Stimulated activated naive B cell treated with anti-CD40 and anti-IgM and Interleukin-4, amounts not matched to agents 10 μg/mL and 1 μg/mL and 100 μg/mL, for 72 hours (primary cell): ENCODE results near the gene LTBP1.
"Not testable (repeated sequence)": the region's sequence is repeated elsewhere in the genome, so short reads cannot be mapped to it uniquely, and the experiment has no call there.

Experiments used
- ATAC-seq, 2 donors: fragments of 150-1000 bp; cut with Tn5 transposase; replicated peaks; 2 replicates each; pipeline ENCODE4 v1.10.0; 2021; ENCODE audit warnings: moderate library complexity in 1 of 2
- DNase-seq: peaks from one replicate; pipeline ENCODE4 v3.0.0; 2021
- H3K27ac Mint-ChIP-seq: one replicate; pipeline ENCODE4 v1.8.0; 2022; ENCODE audit warnings: mild to moderate bottlenecking, mixed read lengths
- H3K27me3 Mint-ChIP-seq, 2 donors: one replicate each; pipeline ENCODE4 v1.8.0; 2022; ENCODE audit warnings: mixed read lengths in 2 of 2
- H3K36me3 Mint-ChIP-seq, 2 donors: one replicate each; pipeline ENCODE4 v1.8.0; 2022; ENCODE audit warnings: mixed read lengths in 2 of 2, mild to moderate bottlenecking in 1 of 2
- H3K4me1 Mint-ChIP-seq, 2 donors: one replicate each; pipeline ENCODE4 v1.8.0; 2022; ENCODE audit warnings: mixed read lengths in 2 of 2, mild to moderate bottlenecking in 1 of 2
- H3K4me3 Mint-ChIP-seq, 2 donors: one replicate each; pipeline ENCODE4 v1.8.0; 2022; ENCODE audit warnings: mild to moderate bottlenecking in 2 of 2, mixed read lengths in 2 of 2, moderate library complexity in 1 of 2
- H3K9me3 Mint-ChIP-seq, 2 donors: one replicate each; pipeline ENCODE4 v1.8.0; 2022; ENCODE audit warnings: mixed read lengths in 2 of 2, mild to moderate bottlenecking in 1 of 2

Gene LTBP1

DNA sequence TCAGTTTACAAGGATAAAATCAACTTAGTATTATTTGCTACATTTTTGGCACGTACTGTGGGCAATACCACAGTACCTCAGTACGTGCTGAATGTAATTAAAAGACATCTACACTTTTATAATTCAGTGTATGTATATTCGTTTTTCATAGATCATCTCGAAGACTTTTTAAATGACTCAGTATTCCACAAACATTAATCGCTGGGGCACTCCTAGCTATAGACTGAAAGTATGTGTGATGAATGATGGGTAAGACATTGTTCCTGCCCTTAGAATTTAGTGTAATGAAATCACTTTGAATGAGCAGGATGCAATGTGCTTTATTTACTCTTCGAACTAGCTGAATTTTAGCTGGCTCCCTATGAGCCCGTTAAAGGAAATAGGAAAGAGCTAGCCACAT, 284.1 kb downstream of the LTBP1 start:
- H3K4me1 Mint-ChIP-seq, result no peaks in the 10 kb centered on the region
- no peaks in the 10 kb centered on the region for H3K9me3 Mint-ChIP-seq
- H3K27me3 Mint-ChIP-seq, result peaks cover 10 to 18% of the 10 kb centered on the region in 2 donors
- no peak overlapping the region for H3K27ac Mint-ChIP-seq
- H3K4me3 Mint-ChIP-seq, result no peak overlapping the region
- DNase-seq (no peak), ATAC-seq (no peak)
- peaks cover 0 to 1% of the 10 kb centered on the region in 2 donors for H3K36me3 Mint-ChIP-seq

- not testable (repeated sequence) for H3K27ac Mint-ChIP-seq, H3K4me1 Mint-ChIP-seq, H3K9me3 Mint-ChIP-seq, H3K4me3 Mint-ChIP-seq, ATAC-seq, DNase-seq, H3K36me3 Mint-ChIP-seq
- H3K27me3 Mint-ChIP-seq, result peaks cover 10 to 18% of the 10 kb centered on the region in 2 donors
Observed at GRCh38 chr2:33235559-33235958, 288.8 kb downstream of the LTBP1 start.

GRCh38 chr2:33236482-33237385, 290.0 kb downstream of the LTBP1 start:
- Mint-ChIP-seq H3K36me3 (no peaks in the 10 kb centered on the region), H3K9me3 (no peaks in the 10 kb centered on the region), H3K4me3 (no peak overlapping the region), H3K27me3 (peaks cover 7 to 18% of the 10 kb centered on the region in 2 donors), H3K4me1 (no peaks in the 10 kb centered on the region), H3K27ac (no peak overlapping the region)
- DNase-seq, result no peak
- no peak for ATAC-seq

DNA sequence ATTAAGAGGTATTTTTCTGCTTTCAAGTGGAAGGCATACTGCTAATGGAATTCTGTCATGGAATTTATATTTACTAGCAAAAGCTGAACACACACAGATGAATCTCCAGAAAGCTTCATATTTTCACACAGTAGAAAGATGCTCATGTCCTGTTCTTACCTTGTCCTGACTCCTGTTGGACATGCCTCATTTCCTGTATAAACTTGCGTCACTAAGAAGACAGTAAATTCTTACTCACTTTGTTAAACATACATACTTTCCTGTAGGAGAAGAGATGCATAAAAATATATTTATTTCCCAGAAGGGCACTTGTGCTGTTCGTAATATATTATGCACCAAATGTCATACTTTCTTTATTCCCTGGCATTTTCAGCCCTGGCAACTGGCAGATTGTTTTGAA, 291.4 kb downstream of the LTBP1 start:
- peaks cover 4 to 18% of the 10 kb centered on the region in 2 donors for H3K27me3 Mint-ChIP-seq
- H3K9me3 Mint-ChIP-seq, result no peaks in the 10 kb centered on the region
- no peak overlapping the region for H3K27ac Mint-ChIP-seq
- no peak overlapping the region for H3K4me3 Mint-ChIP-seq
- DNase-seq, result no peak
- ATAC-seq, result no peak
- no peaks in the 10 kb centered on the region for H3K4me1 Mint-ChIP-seq
- no peaks in the 10 kb centered on the region for H3K36me3 Mint-ChIP-seq

- Mint-ChIP-seq H3K9me3 (no peaks in the 10 kb centered on the region), H3K27me3 (peaks cover 0 to 5% of the 10 kb centered on the region in 2 donors), H3K4me1 (no peaks in the 10 kb centered on the region), H3K36me3 (no peaks in the 10 kb centered on the region), H3K4me3 (no peak overlapping the region), H3K27ac (no peak overlapping the region)
- DNase-seq (no peak), ATAC-seq (no peak)
Observed at GRCh38 chr2:33240178-33240577, 293.4 kb downstream of the LTBP1 start.

DNA sequence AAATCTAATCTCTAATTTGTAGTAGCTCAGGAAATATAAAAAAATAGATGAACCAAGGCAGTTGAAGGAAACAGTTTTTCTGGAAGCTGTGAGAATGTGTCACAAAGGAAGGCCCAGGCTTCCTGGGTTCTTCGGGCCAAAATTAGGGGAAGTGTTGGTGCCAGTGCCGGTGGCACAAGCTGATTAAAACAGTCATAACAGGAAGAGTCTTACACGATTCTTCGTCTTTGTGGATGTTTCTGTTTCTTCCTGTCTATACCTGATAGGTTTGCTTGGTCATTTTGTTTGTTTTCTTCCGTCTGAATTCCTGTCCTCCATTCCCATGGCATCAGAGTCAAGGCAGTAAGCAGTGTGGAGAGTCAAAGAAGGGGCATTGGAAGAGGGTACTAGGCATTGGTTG, 294.3 kb downstream of the LTBP1 start:
- DNase-seq (no peak), ATAC-seq (no peak)
- Mint-ChIP-seq H3K9me3 (no peaks in the 10 kb centered on the region), H3K4me1 (no peaks in the 10 kb centered on the region), H3K27ac (no peak overlapping the region), H3K4me3 (no peak overlapping the region), H3K27me3 (peaks cover 0 to 2% of the 10 kb centered on the region in 2 donors), H3K36me3 (no peaks in the 10 kb centered on the region)

GRCh38 chr2:33241581-33241980, 294.8 kb downstream of the LTBP1 start:
- Mint-ChIP-seq H3K27ac (no peak overlapping the region), H3K36me3 (no peaks in the 10 kb centered on the region), H3K27me3 (peaks cover 0 to 6% of the 10 kb centered on the region in 2 donors), H3K4me3 (no peak overlapping the region), H3K9me3 (no peaks in the 10 kb centered on the region), H3K4me1 (no peaks in the 10 kb centered on the region)
- no peak for DNase-seq
- no peak for ATAC-seq

DNA sequence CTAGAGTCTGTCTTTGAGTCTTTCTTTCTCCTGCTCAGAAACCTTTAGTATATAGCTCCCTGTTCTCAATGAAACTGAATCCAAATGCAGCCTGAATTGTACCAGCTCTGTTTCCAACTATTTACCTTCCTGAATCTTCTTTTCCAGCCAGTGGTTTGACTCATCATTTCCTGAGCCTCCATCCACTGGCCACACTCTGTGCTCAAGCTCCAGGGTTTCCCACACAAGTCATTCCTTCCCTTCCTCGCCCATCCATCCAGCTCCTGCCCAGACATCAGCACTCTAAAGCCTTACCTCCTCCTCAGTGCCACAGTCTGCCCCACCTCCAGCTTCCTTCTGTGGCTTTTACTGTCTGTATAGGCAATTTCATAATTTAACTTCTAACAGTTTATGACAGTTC, 296.1 kb downstream of the LTBP1 start:
- ATAC-seq (peak in 1 of 2 donors; percentile 44), DNase-seq (no peak)
- peaks cover 0 to 8% of the 10 kb centered on the region in 2 donors for H3K27me3 Mint-ChIP-seq
- no peaks in the 10 kb centered on the region for H3K9me3 Mint-ChIP-seq
- no peak overlapping the region for H3K4me3 Mint-ChIP-seq
- H3K4me1 Mint-ChIP-seq, result no peaks in the 10 kb centered on the region
- H3K27ac Mint-ChIP-seq, result no peak overlapping the region
- H3K36me3 Mint-ChIP-seq, result no peaks in the 10 kb centered on the region

- H3K9me3 Mint-ChIP-seq, result no peaks in the 10 kb centered on the region
- H3K27ac Mint-ChIP-seq, result no peak overlapping the region
- DNase-seq (no peak), ATAC-seq (no peak)
- peaks cover 0 to 11% of the 10 kb centered on the region in 2 donors for H3K27me3 Mint-ChIP-seq
- no peak overlapping the region for H3K4me3 Mint-ChIP-seq
- no peaks in the 10 kb centered on the region for H3K4me1 Mint-ChIP-seq
- H3K36me3 Mint-ChIP-seq, result no peaks in the 10 kb centered on the region
Observed at GRCh38 chr2:33246432-33246831, 299.7 kb downstream of the LTBP1 start.

GRCh38 chr2:33247365-33247764, 300.6 kb downstream of the LTBP1 start:
- Mint-ChIP-seq H3K27ac (no peak overlapping the region), H3K4me1 (no peaks in the 10 kb centered on the region), H3K9me3 (no peaks in the 10 kb centered on the region), H3K36me3 (no peaks in the 10 kb centered on the region), H3K4me3 (no peak overlapping the region), H3K27me3 (peaks cover 0 to 11% of the 10 kb centered on the region in 2 donors)
- ATAC-seq (no peak), DNase-seq (no peak)

DNA sequence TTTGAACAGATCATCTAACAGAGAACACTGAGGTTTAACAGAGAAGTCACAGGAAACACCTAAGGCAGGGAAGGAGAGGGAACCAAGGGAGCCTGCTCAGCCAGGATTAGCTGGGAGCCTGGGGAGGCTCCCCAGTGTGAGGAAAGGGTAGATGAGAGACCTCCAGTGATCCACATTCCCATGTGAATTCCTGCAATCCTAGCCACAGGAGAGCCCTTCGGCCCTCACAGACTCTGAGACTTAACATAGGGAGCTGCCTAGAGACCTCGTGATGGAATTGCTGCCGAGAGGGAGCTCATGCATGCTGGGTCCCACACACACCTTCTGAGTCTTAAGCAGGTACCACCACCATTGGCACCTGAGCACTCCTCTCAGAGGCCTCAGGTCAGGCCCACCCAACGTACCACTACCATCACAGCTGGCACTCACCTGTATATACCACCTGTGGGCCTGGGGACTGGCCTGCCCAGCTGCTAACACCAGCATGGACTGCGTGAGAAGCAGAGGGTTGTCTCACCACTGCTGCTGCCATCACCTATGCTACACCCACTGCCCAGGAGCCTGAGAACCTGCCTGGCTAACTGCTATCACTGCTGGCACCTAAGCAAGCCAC, 303.8 kb downstream of the LTBP1 start:
- Mint-ChIP-seq H3K4me3 (no peak overlapping the region), H3K36me3 (no peaks in the 10 kb centered on the region), H3K27me3 (peaks cover 0 to 11% of the 10 kb centered on the region in 2 donors), H3K4me1 (no peaks in the 10 kb centered on the region), H3K9me3 (no peaks in the 10 kb centered on the region), H3K27ac (no peak overlapping the region)
- no peak for ATAC-seq
- no peak for DNase-seq

- Mint-ChIP-seq H3K4me3 (no peak overlapping the region), H3K27me3 (peaks cover 0 to 5% of the 10 kb centered on the region in 2 donors), H3K9me3 (no peaks in the 10 kb centered on the region), H3K36me3 (no peaks in the 10 kb centered on the region), H3K27ac (no peak overlapping the region), H3K4me1 (no peaks in the 10 kb centered on the region)
- ATAC-seq, result no peak
- no peak for DNase-seq
Observed at GRCh38 chr2:33256162-33256755, 309.5 kb downstream of the LTBP1 start.

GRCh38 chr2:33258387-33258786, 311.6 kb downstream of the LTBP1 start:
- no peaks in the 10 kb centered on the region for H3K9me3 Mint-ChIP-seq
- no peak for ATAC-seq
- DNase-seq, result no peak
- no peak overlapping the region for H3K4me3 Mint-ChIP-seq
- H3K27me3 Mint-ChIP-seq, result peaks cover 0 to 9% of the 10 kb centered on the region in 2 donors
- no peaks in the 10 kb centered on the region for H3K36me3 Mint-ChIP-seq
- no peaks in the 10 kb centered on the region for H3K4me1 Mint-ChIP-seq
- H3K27ac Mint-ChIP-seq, result no peak overlapping the region

DNA sequence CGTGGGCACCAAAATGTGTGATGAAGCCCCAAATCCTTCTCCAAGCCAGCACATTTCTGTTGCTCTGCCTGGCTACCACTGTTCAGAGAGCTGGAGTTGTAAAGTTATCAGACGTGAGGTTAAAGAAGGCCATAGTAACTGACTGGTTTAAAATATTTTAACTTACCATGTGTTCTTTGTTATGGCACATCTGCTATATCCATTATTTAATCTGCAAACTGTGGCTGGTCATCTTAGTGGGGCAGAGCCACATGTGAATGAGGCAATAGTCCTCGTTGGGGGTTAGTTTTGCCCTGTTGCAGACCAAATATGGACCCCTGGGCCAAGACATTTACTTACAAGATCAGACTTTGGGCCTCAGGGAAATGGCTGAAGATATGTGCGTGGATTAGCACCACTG, 315.3 kb downstream of the LTBP1 start:
- no peak overlapping the region for H3K4me3 Mint-ChIP-seq
- H3K27me3 Mint-ChIP-seq, result peaks cover 0 to 9% of the 10 kb centered on the region in 2 donors
- H3K9me3 Mint-ChIP-seq, result peaks cover 4 to 8% of the 10 kb centered on the region in 2 donors
- no peak for DNase-seq
- H3K27ac Mint-ChIP-seq, result no peak overlapping the region
- ATAC-seq, result no peak
- no peaks in the 10 kb centered on the region for H3K4me1 Mint-ChIP-seq
- H3K36me3 Mint-ChIP-seq, result no peaks in the 10 kb centered on the region

DNA sequence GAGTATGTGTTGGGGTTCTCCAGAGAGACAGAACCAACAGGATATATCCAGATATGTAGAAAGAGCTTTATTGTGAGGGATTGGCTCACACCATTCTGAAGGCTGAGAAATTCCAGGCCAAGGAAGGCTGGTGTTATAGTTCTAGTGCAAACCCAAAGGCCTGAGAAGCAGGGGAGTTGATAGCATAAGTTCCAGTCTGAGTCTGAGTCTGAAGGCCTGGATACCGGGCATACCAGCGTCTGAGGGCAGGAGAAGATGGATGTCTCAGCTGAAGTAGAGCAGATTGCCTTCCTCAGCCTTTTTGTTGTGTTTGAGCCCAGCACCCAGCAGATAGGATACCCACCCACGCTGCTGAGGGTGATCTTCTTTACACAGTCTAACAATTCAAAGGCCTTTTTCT, 318.0 kb downstream of the LTBP1 start:
- ATAC-seq (no peak), DNase-seq (no peak)
- Mint-ChIP-seq H3K36me3 (no peaks in the 10 kb centered on the region), H3K4me3 (no peak overlapping the region), H3K27ac (no peak overlapping the region), H3K27me3 (peaks cover 5 to 9% of the 10 kb centered on the region in 2 donors), H3K9me3 (peaks cover 4 to 8% of the 10 kb centered on the region in 2 donors), H3K4me1 (no peaks in the 10 kb centered on the region)
